ENCODE measurements around the gene LDLRAP1.

Gene LDLRAP1

GRCh38 chr1:25614501-25615171, 71.2 kb downstream of the LDLRAP1 start:
- Histone ChIP-seq H3K4me3 (replicated peaks; ENCODE audit: insufficient read depth, low read length) (no peak overlapping the region), H3K27me3 (ENCODE audit: insufficient read depth, poor library complexity, severe bottlenecking) (peaks cover 3% of the 10 kb centered on the region), H3K27ac (replicated peaks) (no peak overlapping the region)
- DNase-seq (ENCODE audit: low read depth in 1 of 2, low spot score in 1 of 2) = no peak
- no peak for TF ChIP-seq REST (IDR thresholded peaks at IDR 0.05; ENCODE audit: insufficient replicate concordance, low read depth)
- TF ChIP-seq SPI1 (IDR thresholded peaks at IDR 0.05; ENCODE audit: borderline replicate concordance, low read depth) = no peak
- no peak for TF ChIP-seq GABPA (IDR thresholded peaks at IDR 0.05; ENCODE audit: low read depth)
- no peak for TF ChIP-seq CTCF (IDR thresholded peaks at IDR 0.05; ENCODE audit: insufficient read depth, low read length)
- no peak for TF ChIP-seq POLR2AphosphoS5 (IDR thresholded peaks at IDR 0.05; ENCODE audit: low read depth)

GRCh38 chr1:25615172-25615541, 71.8 kb downstream of the LDLRAP1 start:
- TF ChIP-seq SPI1 (IDR thresholded peaks at IDR 0.05; ENCODE audit: borderline replicate concordance, low read depth) = no peak
- no peak for TF ChIP-seq CTCF (IDR thresholded peaks at IDR 0.05; ENCODE audit: insufficient read depth, low read length)
- no peak for TF ChIP-seq REST (IDR thresholded peaks at IDR 0.05; ENCODE audit: insufficient replicate concordance, low read depth)
- TF ChIP-seq GABPA (IDR thresholded peaks at IDR 0.05; ENCODE audit: low read depth) = no peak
- TF ChIP-seq POLR2AphosphoS5 (IDR thresholded peaks at IDR 0.05; ENCODE audit: low read depth) = no peak
- no peak for DNase-seq (ENCODE audit: low read depth in 1 of 2, low spot score in 1 of 2)
- no peak overlapping the region for H3K27ac ChIP-seq (replicated peaks)
- no peak overlapping the region for H3K4me3 ChIP-seq (replicated peaks; ENCODE audit: insufficient read depth, low read length)
- peaks cover 3% of the 10 kb centered on the region for H3K27me3 ChIP-seq (ENCODE audit: insufficient read depth, poor library complexity, severe bottlenecking)

GRCh38 chr1:25615563-25616094, 72.2 kb downstream of the LDLRAP1 start:
- H3K4me3 ChIP-seq (replicated peaks; ENCODE audit: insufficient read depth, low read length) = peak overlapping the region; percentile 65
- peaks cover 3% of the 10 kb centered on the region for H3K27me3 ChIP-seq (ENCODE audit: insufficient read depth, poor library complexity, severe bottlenecking)
- no peak for TF ChIP-seq POLR2AphosphoS5 (IDR thresholded peaks at IDR 0.05; ENCODE audit: low read depth)
- no peak for TF ChIP-seq REST (IDR thresholded peaks at IDR 0.05; ENCODE audit: insufficient replicate concordance, low read depth)
- TF ChIP-seq GABPA (IDR thresholded peaks at IDR 0.05; ENCODE audit: low read depth) = no peak
- TF ChIP-seq SPI1 (IDR thresholded peaks at IDR 0.05; ENCODE audit: borderline replicate concordance, low read depth) = no peak
- no peak for TF ChIP-seq CTCF (IDR thresholded peaks at IDR 0.05; ENCODE audit: insufficient read depth, low read length)
- DNase-seq (ENCODE audit: low read depth in 1 of 2, low spot score in 1 of 2) = no peak
- no peak overlapping the region for H3K27ac ChIP-seq (replicated peaks)

Measured in HL-60 (cell line).